CD8-positive, alpha-beta memory T cell (primary cell): Measurements from ENCODE around the gene FLRT1. TPM values are rescaled to one million over a fixed set of nuclear protein-coding genes. Genes with fewer than 3 reads are reported as not detected.

ENCODE experiments used
- CTCF ChIA-PET: fragments of 350-600 bp; sonication (Branson Sonifier 250); formaldehyde crosslinking; loops from one replicate; lab custom pipeline; 2021; ENCODE audit warnings: antibody characterized with exemption; lab: Charles Lee
- POLR2A ChIA-PET: fragments of 350-600 bp; sonication (Branson Sonifier 250); formaldehyde crosslinking; loops from one replicate; lab custom pipeline; 2021; ENCODE audit warnings: antibody characterized with exemption; lab: Charles Lee
- DNase-seq, 5 donors: peaks; one replicate each; pipeline versions ENCODE4 v3.0.0 to v3.0.0-alpha.2; 2020 to 2022; ENCODE audit warnings: mixed read lengths in 1 of 5
- H3K27ac ChIP-seq: one replicate; pipeline ENCODE4 v1.7.0; 2013; ENCODE audit warnings: low read depth, mild to moderate bottlenecking, low read length, moderate library complexity
- H3K27me3 ChIP-seq: 2 replicates; pipeline ENCODE4 v1.7.0; 2013; ENCODE audit warnings: low read length, mild to moderate bottlenecking; ENCODE audit not compliant: insufficient read depth, poor library complexity, severe bottlenecking
- H3K36me3 ChIP-seq: 2 replicates; pipeline ENCODE4 v1.7.0; 2013; ENCODE audit warnings: mild to moderate bottlenecking, low read length, moderate library complexity; ENCODE audit not compliant: insufficient read depth
- H3K4me1 ChIP-seq: 2 replicates; pipeline ENCODE4 v1.7.0; 2013; ENCODE audit warnings: mild to moderate bottlenecking, low read length, moderate library complexity; ENCODE audit not compliant: insufficient read depth
- H3K4me3 ChIP-seq: 2 replicates; pipeline ENCODE4 v1.7.0; 2013; ENCODE audit warnings: mild to moderate bottlenecking, low read length
- H3K9me3 ChIP-seq: 2 replicates; pipeline ENCODE4 v1.7.0; 2013; ENCODE audit warnings: mild to moderate bottlenecking, low read length
- H3K27ac Mint-ChIP-seq, 8 donors: one replicate each; pipeline ENCODE4 v1.8.0; 2020 to 2021; ENCODE audit warnings: mixed read lengths in 8 of 8, mild to moderate bottlenecking in 6 of 8, inconsistent platforms in 3 of 8, moderate library complexity in 3 of 8
- H3K27me3 Mint-ChIP-seq, 2 donors: one replicate each; pipeline ENCODE4 v1.8.0; 2020 to 2021; ENCODE audit warnings: mixed read lengths in 2 of 2, mild to moderate bottlenecking in 1 of 2, moderate library complexity in 1 of 2
- H3K36me3 Mint-ChIP-seq, 3 donors: one replicate each; pipeline ENCODE4 v1.8.0; 2020 to 2021; ENCODE audit warnings: mixed read lengths in 3 of 3, inconsistent platforms in 1 of 3, mild to moderate bottlenecking in 1 of 3
- H3K4me1 Mint-ChIP-seq, 3 donors: one replicate each; pipeline ENCODE4 v1.8.0; 2020 to 2021; ENCODE audit warnings: mixed read lengths in 3 of 3, inconsistent platforms in 1 of 3, mild to moderate bottlenecking in 1 of 3
- H3K4me3 Mint-ChIP-seq, 7 donors: one replicate each; pipeline ENCODE4 v1.8.0; 2020 to 2021; ENCODE audit warnings: mixed read lengths in 7 of 7, mild to moderate bottlenecking in 6 of 7, moderate library complexity in 4 of 7, inconsistent platforms in 2 of 7
- H3K9me3 Mint-ChIP-seq, 5 donors: one replicate each; pipeline ENCODE4 v1.8.0; 2020 to 2022; ENCODE audit warnings: mixed read lengths in 5 of 5, mild to moderate bottlenecking in 3 of 5, moderate library complexity in 2 of 5, inconsistent platforms in 1 of 5
- polyA plus RNA-seq: library from polyadenylated mRNA; unstranded; fragments of 300-500 nt; fragmentation: Illumina TruSeq; gene quantifications from one replicate; pipeline ENCODE4 v1.2.3, GENCODE V29; 2021
- total RNA-seq, 2 experiments: library from RNA; stranded (reverse); gene quantifications; one replicate each; pipeline ENCODE4 v1.2.3, GENCODE V29; 2021

Gene FLRT1
- total and polyA plus RNA-seq, 3 experiments from 2014 or later: not detected

DNA sequence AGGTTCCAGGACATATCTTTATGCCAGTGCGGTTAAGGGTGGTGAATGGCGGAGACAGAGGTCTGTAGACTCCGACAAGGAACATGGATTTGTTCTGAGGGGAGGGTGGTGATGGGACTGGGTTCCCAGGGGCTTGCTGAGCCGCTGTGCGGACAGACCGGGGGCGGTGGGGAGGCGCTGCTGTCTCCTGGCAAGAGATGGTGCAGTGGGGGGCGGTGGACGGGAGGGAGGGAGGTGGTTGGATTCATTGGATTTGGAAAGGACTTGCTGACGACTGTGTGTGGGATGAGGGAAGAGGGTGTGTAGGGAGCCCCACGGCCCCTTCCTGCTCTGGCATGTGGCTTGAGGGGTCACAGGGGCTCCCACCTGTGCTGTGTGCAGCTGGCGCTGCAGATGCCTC lies 43.2 kb downstream of the FLRT1 start:
- POLR2A ChIA-PET: no interaction called here
- Histone ChIP-seq H3K27ac (no peak overlapping the region), H3K27me3 (no peaks in the 10 kb centered on the region), H3K4me3 (no peak overlapping the region), H3K4me1 (peaks cover 6% of the 10 kb centered on the region), H3K36me3 (no peaks in the 10 kb centered on the region), H3K9me3 (no peaks in the 10 kb centered on the region)
- no peak for DNase-seq
- no peaks in the 10 kb centered on the region for H3K9me3 Mint-ChIP-seq
- CTCF ChIA-PET: no interaction called here
- H3K27ac Mint-ChIP-seq: no peak overlapping the region
- peaks cover 4 to 7% (median 6%) of the 10 kb centered on the region in 3 donors for H3K4me1 Mint-ChIP-seq
- no peak overlapping the region for H3K4me3 Mint-ChIP-seq
- H3K36me3 Mint-ChIP-seq: no peaks in the 10 kb centered on the region
- H3K27me3 Mint-ChIP-seq: no peaks in the 10 kb centered on the region

GRCh38 chr11:64080390-64080789 lies 44.7 kb downstream of the FLRT1 start:
- Histone ChIP-seq H3K36me3 (no peaks in the 10 kb centered on the region), H3K4me3 (no peak overlapping the region), H3K27me3 (no peaks in the 10 kb centered on the region), H3K9me3 (no peaks in the 10 kb centered on the region), H3K4me1 (no peaks in the 10 kb centered on the region), H3K27ac (no peak overlapping the region)
- ChIA-PET POLR2A (no interaction called here), CTCF (no interaction called here)
- no peak for DNase-seq
- Mint-ChIP-seq H3K4me1 (no peaks in the 10 kb centered on the region), H3K27me3 (no peaks in the 10 kb centered on the region), H3K36me3 (no peaks in the 10 kb centered on the region), H3K9me3 (no peaks in the 10 kb centered on the region), H3K4me3 (no peak overlapping the region), H3K27ac (no peak overlapping the region)

GRCh38 chr11:64081745-64082442 lies 46.2 kb downstream of the FLRT1 start:
- Histone ChIP-seq H3K9me3 (no peaks in the 10 kb centered on the region), H3K27me3 (no peaks in the 10 kb centered on the region), H3K4me1 (no peaks in the 10 kb centered on the region), H3K27ac (no peak overlapping the region), H3K36me3 (no peaks in the 10 kb centered on the region), H3K4me3 (no peak overlapping the region)
- H3K4me3 Mint-ChIP-seq: no peak overlapping the region
- H3K4me1 Mint-ChIP-seq: no peaks in the 10 kb centered on the region
- no peaks in the 10 kb centered on the region for H3K27me3 Mint-ChIP-seq
- ChIA-PET POLR2A (no interaction called here), CTCF (interaction anchor here (0.8 kb wide), 1 partner anchor 81 kb away, joined by 5 read pairs; no protein-coding TSS in a partner anchor)
- DNase-seq: no peak
- H3K27ac Mint-ChIP-seq: no peak overlapping the region
- no peaks in the 10 kb centered on the region for H3K36me3 Mint-ChIP-seq
- H3K9me3 Mint-ChIP-seq: no peaks in the 10 kb centered on the region

- no peaks in the 10 kb centered on the region for H3K27me3 ChIP-seq
- Mint-ChIP-seq H3K4me3 (no peak overlapping the region), H3K27me3 (no peaks in the 10 kb centered on the region), H3K9me3 (no peaks in the 10 kb centered on the region), H3K4me1 (peaks cover 0 to under 1% (median 0%) of the 10 kb centered on the region in 3 donors), H3K36me3 (no peaks in the 10 kb centered on the region), H3K27ac (no peak overlapping the region)
- no peaks in the 10 kb centered on the region for H3K9me3 ChIP-seq
- ChIA-PET POLR2A (no interaction called here), CTCF (no interaction called here)
- no peak overlapping the region for H3K4me3 ChIP-seq
- no peak for DNase-seq
- H3K36me3 ChIP-seq: no peaks in the 10 kb centered on the region
- H3K27ac ChIP-seq: no peak overlapping the region
- no peaks in the 10 kb centered on the region for H3K4me1 ChIP-seq
Measured at GRCh38 chr11:64083398-64084080, 47.8 kb downstream of the FLRT1 start.

- ChIA-PET POLR2A (no interaction called here), CTCF (no interaction called here)
- H3K4me1 Mint-ChIP-seq: peaks cover 0 to 2% (median 0%) of the 10 kb centered on the region in 3 donors
- no peaks in the 10 kb centered on the region for H3K9me3 Mint-ChIP-seq
- no peak overlapping the region for H3K4me3 ChIP-seq
- H3K4me3 Mint-ChIP-seq: no peak overlapping the region
- no peak overlapping the region for H3K27ac ChIP-seq
- H3K27me3 ChIP-seq: no peaks in the 10 kb centered on the region
- no peak overlapping the region for H3K27ac Mint-ChIP-seq
- no peaks in the 10 kb centered on the region for H3K36me3 Mint-ChIP-seq
- H3K36me3 ChIP-seq: no peaks in the 10 kb centered on the region
- DNase-seq: no peak
- no peaks in the 10 kb centered on the region for H3K9me3 ChIP-seq
- H3K4me1 ChIP-seq: no peaks in the 10 kb centered on the region
- H3K27me3 Mint-ChIP-seq: no peaks in the 10 kb centered on the region
Measured at GRCh38 chr11:64084146-64084950, 48.6 kb downstream of the FLRT1 start.

DNA sequence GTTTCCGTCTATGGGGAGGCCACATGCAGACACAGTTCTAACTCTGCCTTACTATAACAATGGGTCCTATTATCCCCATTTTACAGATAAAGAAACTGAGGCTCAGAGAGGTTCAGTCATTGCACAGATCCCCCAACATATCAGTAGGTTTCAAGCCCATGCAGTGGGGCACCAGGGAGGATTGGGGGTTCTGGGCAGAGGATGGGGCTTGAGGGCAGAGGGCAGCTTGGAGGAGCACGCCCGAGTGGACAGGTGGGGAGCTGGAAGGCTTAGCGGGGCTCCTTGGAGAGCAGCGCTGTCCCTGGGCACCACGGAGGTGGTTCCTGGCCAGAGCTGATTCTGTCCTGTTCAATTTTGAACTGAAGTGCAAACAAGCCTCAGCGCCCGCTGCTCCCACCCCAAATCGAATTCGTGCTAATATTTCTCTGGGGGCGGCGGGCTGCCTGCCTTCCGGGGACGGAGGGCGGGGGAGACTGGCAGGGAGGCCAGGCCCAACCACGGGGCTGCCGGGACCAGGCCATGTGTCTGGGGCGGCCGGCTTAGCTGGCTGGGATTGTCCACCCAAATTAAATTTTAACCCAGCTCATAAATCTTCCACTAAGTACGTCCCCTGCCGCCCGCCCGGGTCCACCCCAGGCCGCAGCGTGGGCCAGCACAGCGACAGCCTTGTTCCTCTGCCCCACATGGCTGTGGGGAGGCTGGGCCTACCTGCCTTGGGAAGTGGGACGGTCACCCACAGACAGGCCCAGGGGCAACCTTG lies 49.4 kb downstream of the FLRT1 start:
- H3K4me1 Mint-ChIP-seq: peaks cover 0 to 2% (median 0%) of the 10 kb centered on the region in 3 donors
- H3K27ac Mint-ChIP-seq: no peak overlapping the region
- no peaks in the 10 kb centered on the region for H3K27me3 Mint-ChIP-seq
- no peaks in the 10 kb centered on the region for H3K9me3 Mint-ChIP-seq
- CTCF ChIA-PET: no interaction called here
- Histone ChIP-seq H3K4me3 (no peak overlapping the region), H3K9me3 (no peaks in the 10 kb centered on the region), H3K27me3 (no peaks in the 10 kb centered on the region), H3K27ac (no peak overlapping the region), H3K4me1 (no peaks in the 10 kb centered on the region), H3K36me3 (no peaks in the 10 kb centered on the region)
- DNase-seq: no peak
- POLR2A ChIA-PET: no interaction called here
- H3K36me3 Mint-ChIP-seq: no peaks in the 10 kb centered on the region
- no peak overlapping the region for H3K4me3 Mint-ChIP-seq
